ENCODE data around the gene DNAJB6.

The DNAJB6 gene

GRCh38 chr7:157360483-157361025, 23.8 kb downstream of the DNAJB6 start:
- TF ChIP-seq JUND (IDR thresholded peaks at IDR 0.05; ENCODE audit: low read depth): no peak
- no peak for DNase-seq (ENCODE audit: low read depth in 1 of 2, low spot score in 1 of 2)
- in situ Hi-C loops (cut with HindIII; ENCODE audit: low pct_unique_long_range_greater_than_20kb, low sequenced_read_pairs): no loop called here

- in situ Hi-C loops (cut with HindIII; ENCODE audit: low pct_unique_long_range_greater_than_20kb, low sequenced_read_pairs): no loop called here
- no peak for TF ChIP-seq JUND (IDR thresholded peaks at IDR 0.05; ENCODE audit: low read depth)
- DNase-seq (ENCODE audit: low read depth in 1 of 2, low spot score in 1 of 2): no peak
Observed at GRCh38 chr7:157361537-157361936, 24.7 kb downstream of the DNAJB6 start.

- no peak for TF ChIP-seq JUND (IDR thresholded peaks at IDR 0.05; ENCODE audit: low read depth)
- DNase-seq (ENCODE audit: low read depth in 1 of 2, low spot score in 1 of 2): no peak
- in situ Hi-C loops (cut with HindIII; ENCODE audit: low pct_unique_long_range_greater_than_20kb, low sequenced_read_pairs): no loop called here
Observed at GRCh38 chr7:157362729-157363128, 25.9 kb downstream of the DNAJB6 start.

GRCh38 chr7:157366722-157367121, 29.9 kb downstream of the DNAJB6 start:
- no peak for TF ChIP-seq JUND (IDR thresholded peaks at IDR 0.05; ENCODE audit: low read depth)
- no peak for DNase-seq (ENCODE audit: low read depth in 1 of 2, low spot score in 1 of 2)
- in situ Hi-C loops (cut with HindIII; ENCODE audit: low pct_unique_long_range_greater_than_20kb, low sequenced_read_pairs): no loop called here

- in situ Hi-C loops (cut with HindIII; ENCODE audit: low pct_unique_long_range_greater_than_20kb, low sequenced_read_pairs): no loop called here
- no peak for DNase-seq (ENCODE audit: low read depth in 1 of 2, low spot score in 1 of 2)
- no peak for TF ChIP-seq JUND (IDR thresholded peaks at IDR 0.05; ENCODE audit: low read depth)
Observed at GRCh38 chr7:157368955-157369354, 32.2 kb downstream of the DNAJB6 start.

GRCh38 chr7:157370742-157371141, 33.9 kb downstream of the DNAJB6 start:
- no peak for DNase-seq (ENCODE audit: low read depth in 1 of 2, low spot score in 1 of 2)
- in situ Hi-C loops (cut with HindIII; ENCODE audit: low pct_unique_long_range_greater_than_20kb, low sequenced_read_pairs): no loop called here
- TF ChIP-seq JUND (IDR thresholded peaks at IDR 0.05; ENCODE audit: low read depth): no peak

- TF ChIP-seq JUND (IDR thresholded peaks at IDR 0.05; ENCODE audit: low read depth): no peak
- in situ Hi-C loops (cut with HindIII; ENCODE audit: low pct_unique_long_range_greater_than_20kb, low sequenced_read_pairs): no loop called here
- DNase-seq (ENCODE audit: low read depth in 1 of 2, low spot score in 1 of 2): no peak
Observed at GRCh38 chr7:157371296-157371695, 34.5 kb downstream of the DNAJB6 start.

- DNase-seq (ENCODE audit: low read depth in 1 of 2, low spot score in 1 of 2): no peak
- TF ChIP-seq JUND (IDR thresholded peaks at IDR 0.05; ENCODE audit: low read depth): no peak
- in situ Hi-C loops (cut with HindIII; ENCODE audit: low pct_unique_long_range_greater_than_20kb, low sequenced_read_pairs): no loop called here
Observed at GRCh38 chr7:157372300-157373232, 35.8 kb downstream of the DNAJB6 start.

GRCh38 chr7:157373493-157373892, 36.7 kb downstream of the DNAJB6 start:
- in situ Hi-C loops (cut with HindIII; ENCODE audit: low pct_unique_long_range_greater_than_20kb, low sequenced_read_pairs): no loop called here
- no peak for DNase-seq (ENCODE audit: low read depth in 1 of 2, low spot score in 1 of 2)
- no peak for TF ChIP-seq JUND (IDR thresholded peaks at IDR 0.05; ENCODE audit: low read depth)

GRCh38 chr7:157375410-157375809, 38.6 kb downstream of the DNAJB6 start:
- in situ Hi-C loops (cut with HindIII; ENCODE audit: low pct_unique_long_range_greater_than_20kb, low sequenced_read_pairs): no loop called here
- TF ChIP-seq JUND (IDR thresholded peaks at IDR 0.05; ENCODE audit: low read depth): no peak
- DNase-seq (ENCODE audit: low read depth in 1 of 2, low spot score in 1 of 2): no peak

- no peak for DNase-seq (ENCODE audit: low read depth in 1 of 2, low spot score in 1 of 2)
- in situ Hi-C loops (cut with HindIII; ENCODE audit: low pct_unique_long_range_greater_than_20kb, low sequenced_read_pairs): no loop called here
- no peak for TF ChIP-seq JUND (IDR thresholded peaks at IDR 0.05; ENCODE audit: low read depth)
Observed at GRCh38 chr7:157377436-157378124, 40.8 kb downstream of the DNAJB6 start.

- no peak for DNase-seq (ENCODE audit: low read depth in 1 of 2, low spot score in 1 of 2)
- in situ Hi-C loops (cut with HindIII; ENCODE audit: low pct_unique_long_range_greater_than_20kb, low sequenced_read_pairs): no loop called here
- TF ChIP-seq JUND (IDR thresholded peaks at IDR 0.05; ENCODE audit: low read depth): no peak
Observed at GRCh38 chr7:157378390-157378789, 41.6 kb downstream of the DNAJB6 start.

- in situ Hi-C loops (cut with HindIII; ENCODE audit: low pct_unique_long_range_greater_than_20kb, low sequenced_read_pairs): no loop called here
- no peak for TF ChIP-seq JUND (IDR thresholded peaks at IDR 0.05; ENCODE audit: low read depth)
- DNase-seq (ENCODE audit: low read depth in 1 of 2, low spot score in 1 of 2): no peak
Observed at GRCh38 chr7:157379493-157379892, 42.7 kb downstream of the DNAJB6 start.
